GM23338 (cell line): ENCODE data around the gene MIGA1. TPM values are rescaled to one million over a fixed set of nuclear protein-coding genes. Genes with fewer than 3 reads are reported as not detected.

ENCODE experiments used
- ATAC-seq: fragments of 200-7000 bp; cut with Tn5 transposase; 3 replicates; pipeline ENCODE4 v1.9.1; 2020
- DNase-seq: peaks from one replicate; pipeline ENCODE4 v3.0.0-alpha.2; 2015; ENCODE audit warnings: low spot score
- H2AFZ ChIP-seq: fragments of 200-600 bp; sonication (generic); 2 replicates; pipeline ENCODE4 v1.8.0; 2016; ENCODE audit warnings: antibody characterized with exemption, mild to moderate bottlenecking, moderate library complexity
- H3F3A ChIP-seq: fragments of 200-600 bp; sonication (generic); replicated peaks from 2 replicates; pipeline ENCODE4 v1.8.0; 2017; ENCODE audit warnings: antibody characterized with exemption, mixed run types, low read depth
- H3K27ac ChIP-seq: fragments of 200-600 bp; sonication (generic); 2 replicates; pipeline ENCODE4 v1.6.1; 2016; ENCODE audit warnings: low read depth
- H3K27me3 ChIP-seq: fragments of 200-600 bp; sonication (generic); 2 replicates; pipeline ENCODE4 v1.8.0; 2016; ENCODE audit warnings: mild to moderate bottlenecking, mixed run types, moderate library complexity; ENCODE audit not compliant: insufficient read depth
- H3K36me3 ChIP-seq: fragments of 200-600 bp; sonication (generic); 2 replicates; pipeline ENCODE4 v1.8.0; 2016; ENCODE audit warnings: mild to moderate bottlenecking; ENCODE audit not compliant: insufficient read depth
- H3K4me1 ChIP-seq: fragments of 200-600 bp; sonication (generic); 2 replicates; pipeline ENCODE4 v1.8.0; 2016; ENCODE audit warnings: mild to moderate bottlenecking, moderate library complexity; ENCODE audit not compliant: insufficient read depth
- H3K4me2 ChIP-seq: fragments of 200-600 bp; sonication (generic); 2 replicates; pipeline ENCODE4 v1.7.1; 2017; ENCODE audit warnings: mixed run types
- H3K4me3 ChIP-seq: fragments of 200-600 bp; sonication (generic); 2 replicates; pipeline ENCODE4 v1.6.1; 2016; ENCODE audit warnings: mixed run types
- H3K79me2 ChIP-seq: fragments of 200-600 bp; sonication (generic); replicated peaks from 2 replicates; pipeline ENCODE4 v1.8.0; 2017; ENCODE audit warnings: mild to moderate bottlenecking; ENCODE audit not compliant: insufficient read depth
- H3K9me2 ChIP-seq: fragments of 200-600 bp; sonication (generic); 2 replicates; pipeline ENCODE4 v1.8.0; 2017; ENCODE audit not compliant: insufficient read depth
- H4K20me1 ChIP-seq: fragments of 200-600 bp; sonication (generic); replicated peaks from 2 replicates; pipeline ENCODE4 v1.8.0; 2017; ENCODE audit warnings: mild to moderate bottlenecking; ENCODE audit not compliant: insufficient read depth
- H3K27ac Mint-ChIP-seq: 2 replicates; pipeline ENCODE4 v1.8.0; 2020; ENCODE audit warnings: inconsistent platforms, mild to moderate bottlenecking, moderate library complexity, mixed read lengths
- H3K27me3 Mint-ChIP-seq: 3 replicates; pipeline ENCODE4 v1.8.0; 2022; ENCODE audit warnings: low read depth, mild to moderate bottlenecking, moderate library complexity, mixed read lengths, inconsistent platforms; ENCODE audit not compliant: insufficient read depth, poor library complexity
- H3K36me3 Mint-ChIP-seq: 3 replicates; pipeline ENCODE4 v1.8.0; 2021; ENCODE audit warnings: low read depth, mild to moderate bottlenecking, inconsistent platforms, moderate library complexity, mixed read lengths
- H3K4me1 Mint-ChIP-seq: 3 replicates; pipeline ENCODE4 v1.8.0; 2020; ENCODE audit warnings: mild to moderate bottlenecking, inconsistent platforms, mixed read lengths
- H3K4me3 Mint-ChIP-seq: 3 replicates; pipeline ENCODE4 v1.8.0; 2021; ENCODE audit warnings: moderate library complexity, mild to moderate bottlenecking, inconsistent platforms, mixed read lengths
- H3K9me3 Mint-ChIP-seq: 3 replicates; pipeline ENCODE4 v1.8.0; 2020; ENCODE audit warnings: moderate library complexity, mild to moderate bottlenecking, inconsistent platforms, mixed read lengths
- EZH2 ChIP-seq: fragments of 200-600 bp; sonication (generic); IDR thresholded peaks from one replicate; pipeline ENCODE4 v1.8.0; 2017; ENCODE audit warnings: antibody characterized with exemption, mild to moderate bottlenecking, low read depth; ENCODE audit not compliant: unreplicated experiment
- POLR2AphosphoS5 ChIP-seq: IDR thresholded peaks from 2 replicates; pipeline ENCODE4 v1.6.1; 2016; ENCODE audit warnings: antibody characterized with exemption, low read depth
- STAT1 ChIP-seq: IDR thresholded peaks from one replicate; pipeline ENCODE4 v1.6.1; 2016; ENCODE audit warnings: antibody characterized with exemption; ENCODE audit not compliant: unreplicated experiment
- ZNF114 ChIP-seq: fragments of 250-450 bp; sonication (Bioruptor Pico); IDR thresholded peaks from 2 replicates; pipeline ENCODE4 v1.5.0; 2020; ENCODE audit warnings: mild to moderate bottlenecking, moderate library complexity
- ZNF331 ChIP-seq: fragments of 250-450 bp; sonication (Bioruptor Pico); IDR thresholded peaks from 2 replicates; pipeline ENCODE4 v1.5.0; 2020; ENCODE audit warnings: low read depth, mild to moderate bottlenecking, moderate library complexity
- ZNF462 ChIP-seq: fragments of 250-450 bp; sonication (Bioruptor Pico); IDR thresholded peaks from 2 replicates; pipeline ENCODE4 v1.5.0; 2020; ENCODE audit warnings: mild to moderate bottlenecking, moderate library complexity
- polyA plus RNA-seq: library from polyadenylated mRNA; unstranded; fragments of >200 nt; fragmentation: Nextera tagmentation; extraction: Ambion mirVana; gene quantifications from 2 replicates; pipeline ENCODE4 v1.2.1, GENCODE V29; 2016
- total RNA-seq: library from RNA; depleted of rRNA; stranded (reverse); fragments of >200 nt; shearing (Covaris generic); gene quantifications from 2 replicates; pipeline ENCODE4 v1.2.3, GENCODE V29; 2014
- TF ChIP-seq, protein P1 (sequence below): IDR thresholded peaks from 2 replicates; pipeline ENCODE4 v1.6.1; 2016; ENCODE audit warnings: antibody characterized with exemption
- TF ChIP-seq, protein P2 (sequence below), 2 experiments: fragments of 200-600 bp in 1 of 2; sonication (generic) in 1 of 2; conservative IDR thresholded peaks; 2 replicates each; pipeline versions ENCODE4 v1.5.1 to v1.6.1; 2016 to 2017; ENCODE audit warnings: antibody characterized with exemption in 2 of 2, low read depth in 2 of 2, mild to moderate bottlenecking in 2 of 2, moderate library complexity in 1 of 2

MIGA1 gene
- total and polyA plus RNA-seq, 2 experiments from 2014 or later: 3.4 to 7.5 TPM

- Mint-ChIP-seq H3K36me3 (no peaks in the 10 kb centered on the region), H3K4me3 (no peak overlapping the region), H3K9me3 (no peaks in the 10 kb centered on the region), H3K27me3 (peaks cover 2% of the 10 kb centered on the region), H3K4me1 (peaks cover 4% of the 10 kb centered on the region; the same call in 2 of the 3 replicates), H3K27ac (peak overlapping the region; percentile 90)
- no peaks in the 10 kb centered on the region for H3K27me3 ChIP-seq
- H3K9me2 ChIP-seq: no peaks in the 10 kb centered on the region
- no peaks in the 10 kb centered on the region for H3K79me2 ChIP-seq
- no peak for ATAC-seq
- no peaks in the 10 kb centered on the region for H4K20me1 ChIP-seq
- H3K4me3 ChIP-seq: no peak overlapping the region
- DNase-seq: no peak
- no peak overlapping the region for H3K27ac ChIP-seq
- H3F3A ChIP-seq: no peaks in the 10 kb centered on the region
- H2AFZ ChIP-seq: no peak overlapping the region
- H3K4me1 ChIP-seq: 0 out of 2 replicates have a peak, but pooled peaks cover 4% of the 10 kb centered on the region
- TF ChIP-seq STAT1: no peak
- no peak for TF ChIP-seq ZNF114 (CRISPR knock-in tag)
- TF ChIP-seq EZH2: no peak
- TF ChIP-seq, protein P1, sequence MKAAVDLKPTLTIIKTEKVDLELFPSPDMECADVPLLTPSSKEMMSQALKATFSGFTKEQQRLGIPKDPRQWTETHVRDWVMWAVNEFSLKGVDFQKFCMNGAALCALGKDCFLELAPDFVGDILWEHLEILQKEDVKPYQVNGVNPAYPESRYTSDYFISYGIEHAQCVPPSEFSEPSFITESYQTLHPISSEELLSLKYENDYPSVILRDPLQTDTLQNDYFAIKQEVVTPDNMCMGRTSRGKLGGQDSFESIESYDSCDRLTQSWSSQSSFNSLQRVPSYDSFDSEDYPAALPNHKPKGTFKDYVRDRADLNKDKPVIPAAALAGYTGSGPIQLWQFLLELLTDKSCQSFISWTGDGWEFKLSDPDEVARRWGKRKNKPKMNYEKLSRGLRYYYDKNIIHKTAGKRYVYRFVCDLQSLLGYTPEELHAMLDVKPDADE: no peak
- no peak for TF ChIP-seq ZNF331 (CRISPR knock-in tag)
- no peak for TF ChIP-seq POLR2AphosphoS5
- TF ChIP-seq, protein P2, sequence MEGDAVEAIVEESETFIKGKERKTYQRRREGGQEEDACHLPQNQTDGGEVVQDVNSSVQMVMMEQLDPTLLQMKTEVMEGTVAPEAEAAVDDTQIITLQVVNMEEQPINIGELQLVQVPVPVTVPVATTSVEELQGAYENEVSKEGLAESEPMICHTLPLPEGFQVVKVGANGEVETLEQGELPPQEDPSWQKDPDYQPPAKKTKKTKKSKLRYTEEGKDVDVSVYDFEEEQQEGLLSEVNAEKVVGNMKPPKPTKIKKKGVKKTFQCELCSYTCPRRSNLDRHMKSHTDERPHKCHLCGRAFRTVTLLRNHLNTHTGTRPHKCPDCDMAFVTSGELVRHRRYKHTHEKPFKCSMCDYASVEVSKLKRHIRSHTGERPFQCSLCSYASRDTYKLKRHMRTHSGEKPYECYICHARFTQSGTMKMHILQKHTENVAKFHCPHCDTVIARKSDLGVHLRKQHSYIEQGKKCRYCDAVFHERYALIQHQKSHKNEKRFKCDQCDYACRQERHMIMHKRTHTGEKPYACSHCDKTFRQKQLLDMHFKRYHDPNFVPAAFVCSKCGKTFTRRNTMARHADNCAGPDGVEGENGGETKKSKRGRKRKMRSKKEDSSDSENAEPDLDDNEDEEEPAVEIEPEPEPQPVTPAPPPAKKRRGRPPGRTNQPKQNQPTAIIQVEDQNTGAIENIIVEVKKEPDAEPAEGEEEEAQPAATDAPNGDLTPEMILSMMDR (conservative IDR thresholded peaks at IDR 0.05; ENCODE audit: low read depth in 2 of 2): no peak
- no peak for TF ChIP-seq ZNF462 (CRISPR knock-in tag)
- H3K36me3 ChIP-seq: no peaks in the 10 kb centered on the region
- no peak overlapping the region for H3K4me2 ChIP-seq
Observed at GRCh38 chr1:77841574-77841973, 62.1 kb downstream of the MIGA1 start.
